ENCODE measurements around the gene ZNF385C.
"Not testable (repeated sequence)": the region's sequence is repeated elsewhere in the genome, so short reads cannot be mapped to it uniquely, and the experiment has no call there.

ZNF385C gene

DNA sequence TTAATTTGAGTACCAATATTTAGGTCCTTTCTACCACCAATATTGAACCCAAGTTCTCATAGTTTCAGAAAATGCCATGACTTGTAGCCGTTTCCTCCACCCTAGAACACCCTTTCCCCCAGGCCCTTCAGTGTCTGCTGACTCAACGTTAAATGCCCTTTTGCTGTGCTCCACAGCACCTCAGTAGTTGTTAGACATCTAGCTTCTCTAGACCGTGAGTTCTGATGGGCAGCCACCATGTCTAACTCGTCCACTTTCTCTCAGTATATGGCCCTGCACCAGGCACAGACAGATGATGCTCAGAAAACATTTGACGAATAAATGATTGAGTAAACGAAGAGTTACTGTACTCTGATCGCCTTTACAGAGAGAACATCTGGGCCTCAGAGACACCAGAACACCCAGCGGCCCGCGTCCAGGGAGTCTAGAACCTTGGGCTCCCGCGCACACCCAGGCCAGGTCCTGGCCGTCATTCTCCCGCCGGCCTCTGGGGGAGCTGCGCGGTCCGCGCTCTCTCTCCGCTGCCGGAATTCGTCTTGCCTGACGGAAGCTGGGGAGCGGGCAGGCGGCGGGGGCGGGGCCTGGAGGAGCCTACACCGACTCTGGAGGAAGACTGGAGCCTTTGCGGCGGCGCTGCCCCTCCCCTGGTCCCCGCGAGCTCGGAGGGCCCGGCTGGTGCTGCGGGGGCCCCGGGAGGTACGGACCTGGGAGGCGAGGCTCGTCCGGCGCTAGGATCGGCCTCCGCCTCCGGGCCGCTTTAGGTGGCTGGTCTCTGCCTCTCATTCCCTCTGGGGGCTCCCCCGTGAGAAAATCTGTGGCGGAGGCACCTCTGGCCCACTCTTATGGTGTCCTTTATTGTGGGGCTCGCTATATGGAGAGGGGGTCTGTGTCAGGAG, 78.5 kb downstream of the ZNF385C start, which contains the start of gene NKIRAS2:
NKIRAS2 (plus strand) TSS at position 582 of the 896 bp plus-strand sequence. CDS start 1,488 bp downstream, outside the sequence.
- peak; percentile 92 for DNase-seq (ENCODE audit: low spot score)

DNA sequence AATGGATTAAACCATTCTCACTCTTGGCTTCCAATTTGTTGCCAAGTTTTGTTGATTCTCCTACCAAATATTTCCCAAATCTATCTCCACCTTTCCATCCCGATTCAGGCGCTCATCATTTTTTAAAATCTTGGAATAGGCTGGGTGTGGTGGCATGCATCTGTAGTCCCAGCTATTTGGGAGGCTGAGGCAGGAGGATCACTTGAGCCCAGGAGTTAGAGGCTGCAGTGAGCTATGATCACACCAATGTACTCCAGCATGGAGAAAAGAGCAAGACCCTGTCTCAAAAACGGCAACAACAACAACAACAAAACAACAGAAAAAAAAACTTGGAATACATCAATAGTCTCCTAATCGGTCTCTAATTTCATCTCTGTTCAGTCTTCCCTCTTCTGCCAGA, 79.3 kb downstream of the ZNF385C start:
- no peak for DNase-seq (ENCODE audit: low spot score)

- DNase-seq (ENCODE audit: low spot score) = no peak
These were observed 79.9 kb downstream of the ZNF385C start for GRCh38 chr17:42018339-42018738.

GRCh38 chr17:42017866-42018200, 80.4 kb downstream of the ZNF385C start:
- peak; percentile 75 for DNase-seq (ENCODE audit: low spot score)

- peak; percentile 96 for DNase-seq (ENCODE audit: low spot score)
These were observed 81.1 kb downstream of the ZNF385C start, which contains the start of gene DNAJC7 for GRCh38 chr17:42016941-42017865. DNAJC7 (minus strand) TSS chr17:42017439; CDS start chr17:42017416, 23 bp downstream.

GRCh38 chr17:42016411-42016831, 81.9 kb downstream of the ZNF385C start:
- DNase-seq (ENCODE audit: low spot score) = no peak

GRCh38 chr17:42013740-42014139, 84.5 kb downstream of the ZNF385C start:
- not testable (repeated sequence) for DNase-seq (ENCODE audit: low spot score)

GRCh38 chr17:42012363-42012762, 85.9 kb downstream of the ZNF385C start:
- not testable (repeated sequence) for DNase-seq (ENCODE audit: low spot score)

DNA sequence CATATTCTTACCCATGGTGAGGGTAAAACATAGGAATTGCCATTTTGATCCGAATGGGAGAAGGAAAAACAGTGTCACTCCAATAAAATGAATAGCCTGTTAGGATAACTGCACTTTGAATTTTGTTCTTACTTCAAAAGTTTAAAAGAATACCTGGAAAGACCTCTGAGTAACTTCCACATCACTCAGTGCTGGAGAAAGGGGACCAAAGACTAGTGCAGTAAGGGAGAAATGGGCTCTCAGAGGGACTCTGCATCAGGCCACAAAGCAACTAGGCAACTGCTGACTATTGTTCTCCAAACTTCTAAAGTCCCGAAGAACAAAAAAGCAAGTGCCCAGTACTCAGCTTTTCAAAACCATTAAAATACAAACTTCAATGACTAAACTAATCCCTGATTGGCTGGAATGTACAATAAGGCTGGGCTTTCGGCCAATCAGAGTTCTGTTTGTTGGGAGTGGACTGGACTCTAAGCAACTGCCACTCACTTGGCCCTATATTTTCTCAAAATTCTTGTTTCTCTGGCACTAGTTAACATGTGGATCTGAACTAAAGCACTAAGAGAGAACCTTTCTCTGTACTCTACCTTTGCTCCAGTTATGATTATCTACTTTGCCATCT, 87.3 kb downstream of the ZNF385C start:
- DNase-seq (ENCODE audit: low spot score) = no peak

DNA sequence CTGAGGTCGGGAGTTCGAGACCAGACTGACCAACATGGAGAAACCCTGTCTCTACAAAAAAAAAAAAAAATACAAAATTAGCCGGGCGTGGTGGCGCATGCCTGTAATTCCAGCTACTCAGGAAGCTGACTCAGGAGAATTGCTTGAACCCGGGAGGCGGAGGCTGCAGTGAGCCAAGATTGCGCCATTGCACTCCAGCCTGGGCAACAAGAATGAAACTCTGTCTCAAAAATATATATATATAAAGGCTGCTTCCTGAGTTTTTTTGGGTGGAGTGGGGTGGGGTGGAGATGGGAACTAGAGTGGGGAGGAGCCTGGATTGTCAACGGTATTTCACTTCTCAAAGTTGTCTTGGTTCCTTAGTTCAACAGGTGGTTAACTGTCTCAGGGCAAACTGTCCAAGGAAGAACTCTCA, 88.0 kb downstream of the ZNF385C start:
- DNase-seq (ENCODE audit: low spot score) = not testable (repeated sequence)

GRCh38 chr17:42009170-42009569, 89.1 kb downstream of the ZNF385C start:
- no peak for DNase-seq (ENCODE audit: low spot score)

GRCh38 chr17:42005166-42005565, 93.1 kb downstream of the ZNF385C start:
- DNase-seq (ENCODE audit: low spot score) = no peak

DNA sequence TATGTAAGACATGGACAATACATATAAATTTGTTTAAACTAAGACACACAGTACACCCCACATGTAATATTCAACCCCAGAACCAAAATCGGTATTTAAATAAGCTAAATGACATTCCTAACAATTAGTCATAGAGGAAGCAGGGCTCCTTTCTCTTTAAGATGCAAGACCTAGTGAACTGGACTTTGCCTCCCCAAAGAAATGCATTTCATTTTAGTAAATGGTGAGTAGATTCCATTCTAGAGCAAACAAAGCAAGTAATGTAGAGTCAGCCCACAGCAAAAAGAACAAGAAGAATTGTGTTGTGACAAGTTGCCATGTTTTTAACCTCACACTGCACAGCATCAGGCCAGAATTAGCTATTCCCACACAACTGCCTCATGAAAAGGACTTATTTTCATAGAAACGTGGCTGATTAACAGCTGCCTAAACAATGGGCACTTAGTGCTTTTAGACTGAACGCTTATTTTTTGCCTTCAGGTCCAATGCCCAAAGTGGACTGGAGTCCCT, 95.4 kb downstream of the ZNF385C start:
- DNase-seq (ENCODE audit: low spot score) = peak; percentile 40

DNA sequence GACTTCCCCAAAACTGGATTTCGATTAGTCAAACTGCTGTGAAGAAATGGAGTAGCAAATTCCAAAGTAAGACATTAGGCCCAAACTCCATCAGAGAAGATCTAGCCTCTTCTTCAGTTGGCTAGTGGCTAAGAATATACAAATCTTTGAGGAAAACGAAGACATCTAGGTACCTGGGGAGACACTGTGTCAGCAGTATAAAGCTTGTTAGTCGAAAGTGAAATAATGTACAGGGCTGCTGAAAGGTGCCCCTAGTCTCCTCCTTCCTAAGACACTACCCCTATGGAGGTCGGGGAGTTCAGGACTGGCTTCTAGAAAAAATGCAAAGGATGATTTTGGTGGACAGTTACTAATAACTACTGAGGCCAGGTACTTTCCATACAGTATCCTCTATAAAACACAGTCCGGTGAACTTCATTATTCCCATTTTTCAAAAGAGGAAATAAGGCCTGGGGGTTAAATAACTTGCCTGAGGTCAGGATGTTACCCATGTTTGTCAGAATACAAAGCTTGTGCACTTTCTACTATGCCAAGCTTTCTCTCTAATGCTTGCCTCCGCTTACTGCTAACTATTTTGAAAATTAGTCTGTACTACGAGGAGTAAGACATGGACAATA, 96.0 kb downstream of the ZNF385C start:
- DNase-seq (ENCODE audit: low spot score) = no peak

GRCh38 chr17:42001729-42002128, 96.5 kb downstream of the ZNF385C start:
- no peak for DNase-seq (ENCODE audit: low spot score)

DNA sequence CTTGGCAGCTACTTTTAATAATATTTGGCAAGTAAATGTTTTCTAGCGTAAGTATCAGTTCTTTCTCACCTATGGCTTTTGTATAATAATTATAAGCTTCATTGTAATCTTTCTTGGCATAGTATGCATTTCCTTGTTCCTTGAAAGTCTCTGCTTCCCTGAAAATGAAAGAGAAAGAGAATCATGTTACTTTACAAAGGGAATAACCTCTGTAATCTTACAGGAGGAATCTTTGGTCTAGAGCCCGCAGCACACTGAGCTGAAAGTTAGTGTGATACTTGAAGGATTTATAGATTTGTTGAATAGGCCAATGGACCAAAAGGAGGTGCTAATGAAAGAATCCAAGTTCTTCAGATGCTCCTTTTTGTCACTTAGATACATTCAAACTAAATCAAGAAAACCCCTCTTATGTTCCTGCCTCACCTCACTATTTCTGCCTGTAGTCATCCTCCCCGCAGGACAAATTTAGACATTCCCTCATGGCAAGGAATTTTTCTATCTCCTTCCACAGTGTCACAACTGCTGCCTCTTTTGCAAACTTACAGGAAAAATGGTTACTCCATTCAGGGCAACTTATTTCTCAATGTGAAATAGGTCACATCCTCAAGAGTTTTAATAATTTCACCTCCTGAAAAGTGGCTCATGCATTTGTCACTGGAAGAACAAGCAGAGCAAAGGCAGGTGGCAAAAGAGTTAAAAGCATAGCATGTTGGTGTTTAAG, 97.7 kb downstream of the ZNF385C start:
- DNase-seq (ENCODE audit: low spot score) = no peak

DNA sequence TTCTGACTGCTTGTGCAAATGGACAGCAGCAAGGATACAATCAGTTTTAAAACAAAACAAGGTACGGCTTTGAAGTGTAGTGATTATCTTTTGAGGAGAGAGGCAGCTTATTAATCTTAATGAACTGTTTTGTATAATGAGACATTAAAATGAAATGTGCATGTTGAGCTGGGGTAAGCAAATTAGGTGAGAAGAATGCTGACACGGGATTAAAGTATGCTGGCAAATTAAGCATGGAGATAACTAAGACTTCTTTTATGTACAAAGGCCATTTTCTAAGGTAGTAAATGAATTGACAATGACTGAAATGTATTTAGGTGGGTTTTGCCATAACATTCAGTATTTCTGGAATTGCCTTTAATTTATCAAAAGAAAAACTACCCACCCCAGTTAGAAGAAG, 99.8 kb downstream of the ZNF385C start:
- no peak for DNase-seq (ENCODE audit: low spot score)

DNA sequence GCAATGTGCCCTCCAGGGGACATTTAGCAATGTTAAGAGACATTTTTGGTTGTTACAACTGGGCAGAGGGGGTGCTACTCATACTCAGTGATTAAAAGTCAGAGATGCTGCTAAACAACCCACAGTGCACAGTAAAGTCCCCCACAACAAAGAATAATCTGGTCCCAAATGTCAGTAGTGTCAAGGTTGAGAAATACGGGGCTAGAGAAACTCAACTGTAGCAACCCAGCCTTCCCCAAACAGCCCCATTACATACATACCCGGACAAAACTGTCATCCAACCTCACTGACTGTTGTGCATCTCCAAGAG, 101.5 kb downstream of the ZNF385C start:
- no peak for DNase-seq (ENCODE audit: low spot score)

- DNase-seq (ENCODE audit: low spot score) = peak; percentile 44
These were observed 105.7 kb downstream of the ZNF385C start for GRCh38 chr17:41992576-41992975.

GRCh38 chr17:41989702-41990419, 108.4 kb downstream of the ZNF385C start:
- DNase-seq (ENCODE audit: low spot score) = no peak
